OCI-LY1 (cell line): Measurements from ENCODE around the gene ARL8B.
A peak's percentile ranks its signal among the peaks of the same experiment; 100 is the strongest.

Experiments used
- H2AFZ ChIP-seq: fragments of 200-600 bp; sonication (generic), shearing (Covaris generic); 2 replicates; pipeline ENCODE4 v1.6.0; 2014; ENCODE audit warnings: antibody characterized with exemption, mild to moderate bottlenecking, low read length
- H3F3A ChIP-seq: fragments of 200-600 bp; sonication (generic), shearing (Covaris generic); 2 replicates; pipeline ENCODE4 v1.6.0; 2014; ENCODE audit warnings: mild to moderate bottlenecking, antibody characterized with exemption, low read length, moderate library complexity; ENCODE audit not compliant: insufficient read depth
- H3K27ac ChIP-seq: fragments of 200-600 bp; sonication (generic); 2 replicates; pipeline ENCODE4 v1.5.1; 2014; ENCODE audit warnings: low read length, mixed run types, mild to moderate bottlenecking, low read depth; ENCODE audit not compliant: poor library complexity, severe bottlenecking
- H3K27me3 ChIP-seq: fragments of 200-600 bp; sonication (generic); 2 replicates; pipeline ENCODE4 v1.6.0; 2014; ENCODE audit warnings: antibody characterized with exemption, mild to moderate bottlenecking, low read length, moderate library complexity; ENCODE audit not compliant: insufficient read depth
- H3K36me3 ChIP-seq: fragments of 200-600 bp; sonication (generic); 2 replicates; pipeline ENCODE4 v1.6.1; 2014; ENCODE audit warnings: mild to moderate bottlenecking, antibody characterized with exemption, low read length, moderate library complexity, mixed read lengths; ENCODE audit not compliant: insufficient read depth
- H3K4me1 ChIP-seq: fragments of 200-600 bp; sonication (generic); 2 replicates; pipeline ENCODE4 v1.5.1; 2014; ENCODE audit warnings: mild to moderate bottlenecking, low read length, moderate library complexity; ENCODE audit not compliant: insufficient read depth, severe bottlenecking
- H3K4me2 ChIP-seq: fragments of 200-600 bp; sonication (generic), shearing (Covaris generic); 2 replicates; pipeline ENCODE4 v1.6.1; 2014; ENCODE audit warnings: low read length
- H3K4me3 ChIP-seq: fragments of 200-600 bp; sonication (generic); 2 replicates; pipeline ENCODE4 v1.5.1; 2014; ENCODE audit warnings: low read length, low read depth, mild to moderate bottlenecking, mixed read lengths; ENCODE audit not compliant: poor library complexity, severe bottlenecking
- H3K79me2 ChIP-seq: fragments of 200-600 bp; shearing (Covaris generic); 2 replicates; pipeline ENCODE4 v1.6.1; 2016; ENCODE audit warnings: mixed run types, low read length, mixed read lengths; ENCODE audit not compliant: insufficient read depth
- H3K9ac ChIP-seq: fragments of 200-600 bp; sonication (generic), shearing (Covaris generic); 2 replicates; pipeline ENCODE4 v1.6.1; 2014; ENCODE audit warnings: mild to moderate bottlenecking, low read length, mixed read lengths
- H3K9me2 ChIP-seq: fragments of 200-600 bp; sonication (generic), shearing (Covaris generic); 2 replicates; pipeline ENCODE4 v1.6.1; 2014; ENCODE audit warnings: low read depth, mild to moderate bottlenecking, low read length, mixed read lengths
- H3K9me3 ChIP-seq: fragments of 200-600 bp; shearing (Covaris generic); 2 replicates; pipeline ENCODE4 v1.6.1; 2014; ENCODE audit warnings: low read length, mixed read lengths
- H4K20me1 ChIP-seq: fragments of 200-600 bp; sonication (generic), shearing (Covaris generic); 2 replicates; pipeline ENCODE4 v1.6.0; 2016; ENCODE audit warnings: mild to moderate bottlenecking, low read length; ENCODE audit not compliant: insufficient read depth
- EZH2 ChIP-seq: fragments of 200-600 bp; sonication (generic), shearing (Covaris generic); IDR thresholded peaks from 2 replicates; pipeline ENCODE4 v1.8.0; 2017; ENCODE audit warnings: borderline replicate concordance, mixed run types, mild to moderate bottlenecking, antibody characterized with exemption, low read length, moderate library complexity, mixed read lengths
- TF ChIP-seq, protein P1 (sequence below): fragments of 200-600 bp; sonication (generic), shearing (Covaris generic); IDR thresholded peaks from 2 replicates; pipeline ENCODE4 v1.5.1; 2017; ENCODE audit warnings: mild to moderate bottlenecking, antibody characterized with exemption, low read length, moderate library complexity, mixed read lengths

The ARL8B gene

DNA sequence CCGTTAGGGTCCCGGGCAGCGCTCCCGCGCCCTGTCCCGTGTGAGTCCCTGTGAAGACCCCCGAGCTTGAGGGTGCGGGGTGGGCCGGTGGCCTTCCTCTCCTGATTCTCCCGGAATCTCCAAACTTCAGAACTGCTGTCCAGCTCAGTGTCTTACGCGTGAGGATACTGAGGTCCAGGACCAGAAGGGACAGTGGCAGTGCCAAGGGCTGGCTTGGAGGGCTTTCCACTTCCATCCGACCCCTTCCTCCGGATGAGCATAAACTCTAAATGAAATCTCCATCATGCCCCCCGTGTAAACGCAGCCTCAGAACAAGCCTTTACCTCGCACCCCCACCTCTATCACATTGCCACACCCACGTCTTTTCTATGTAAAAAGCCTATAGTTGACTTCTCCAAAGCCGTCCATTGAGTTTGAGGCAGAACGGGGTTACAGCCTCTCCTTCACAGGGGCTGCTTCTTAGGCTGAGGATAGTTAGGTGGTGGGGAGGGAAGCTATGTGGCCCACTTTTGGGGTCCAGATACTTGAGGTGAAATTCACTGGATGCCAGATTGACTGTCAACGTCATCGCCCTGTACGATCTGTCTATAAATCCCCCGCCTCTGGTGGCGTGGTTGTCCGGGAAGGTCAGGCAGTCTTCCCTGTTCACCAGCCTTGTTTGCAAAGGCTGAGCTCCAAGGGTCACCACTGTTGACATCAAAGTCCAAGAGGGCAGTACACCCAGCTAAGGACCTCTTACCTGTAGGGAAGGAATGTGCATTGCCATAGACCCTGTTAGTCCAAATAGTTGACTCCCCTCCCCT is 66.5 kb downstream of the ARL8B start:
- H3K27me3 ChIP-seq = no peaks in the 10 kb centered on the region
- no peaks in the 10 kb centered on the region for H4K20me1 ChIP-seq
- H3K27ac ChIP-seq = peak overlapping the region; percentile 94
- H3K9ac ChIP-seq = peak overlapping the region; percentile 98
- peak overlapping the region; percentile 76 for H3K4me2 ChIP-seq
- peaks cover 8% of the 10 kb centered on the region; the same call in 1 of the 2 replicates for H3F3A ChIP-seq
- TF ChIP-seq, protein P1, sequence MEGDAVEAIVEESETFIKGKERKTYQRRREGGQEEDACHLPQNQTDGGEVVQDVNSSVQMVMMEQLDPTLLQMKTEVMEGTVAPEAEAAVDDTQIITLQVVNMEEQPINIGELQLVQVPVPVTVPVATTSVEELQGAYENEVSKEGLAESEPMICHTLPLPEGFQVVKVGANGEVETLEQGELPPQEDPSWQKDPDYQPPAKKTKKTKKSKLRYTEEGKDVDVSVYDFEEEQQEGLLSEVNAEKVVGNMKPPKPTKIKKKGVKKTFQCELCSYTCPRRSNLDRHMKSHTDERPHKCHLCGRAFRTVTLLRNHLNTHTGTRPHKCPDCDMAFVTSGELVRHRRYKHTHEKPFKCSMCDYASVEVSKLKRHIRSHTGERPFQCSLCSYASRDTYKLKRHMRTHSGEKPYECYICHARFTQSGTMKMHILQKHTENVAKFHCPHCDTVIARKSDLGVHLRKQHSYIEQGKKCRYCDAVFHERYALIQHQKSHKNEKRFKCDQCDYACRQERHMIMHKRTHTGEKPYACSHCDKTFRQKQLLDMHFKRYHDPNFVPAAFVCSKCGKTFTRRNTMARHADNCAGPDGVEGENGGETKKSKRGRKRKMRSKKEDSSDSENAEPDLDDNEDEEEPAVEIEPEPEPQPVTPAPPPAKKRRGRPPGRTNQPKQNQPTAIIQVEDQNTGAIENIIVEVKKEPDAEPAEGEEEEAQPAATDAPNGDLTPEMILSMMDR = no peak
- no peak for TF ChIP-seq EZH2
- peaks cover 8% of the 10 kb centered on the region; the same call in 1 of the 2 replicates for H3K36me3 ChIP-seq
- H2AFZ ChIP-seq = no peak overlapping the region
- peaks cover 68% of the 10 kb centered on the region for H3K4me1 ChIP-seq
- peaks cover 58% of the 10 kb centered on the region for H3K79me2 ChIP-seq
- H3K4me3 ChIP-seq = peak overlapping the region; percentile 99
- H3K9me2 ChIP-seq = no peaks in the 10 kb centered on the region
- no peaks in the 10 kb centered on the region for H3K9me3 ChIP-seq

DNA sequence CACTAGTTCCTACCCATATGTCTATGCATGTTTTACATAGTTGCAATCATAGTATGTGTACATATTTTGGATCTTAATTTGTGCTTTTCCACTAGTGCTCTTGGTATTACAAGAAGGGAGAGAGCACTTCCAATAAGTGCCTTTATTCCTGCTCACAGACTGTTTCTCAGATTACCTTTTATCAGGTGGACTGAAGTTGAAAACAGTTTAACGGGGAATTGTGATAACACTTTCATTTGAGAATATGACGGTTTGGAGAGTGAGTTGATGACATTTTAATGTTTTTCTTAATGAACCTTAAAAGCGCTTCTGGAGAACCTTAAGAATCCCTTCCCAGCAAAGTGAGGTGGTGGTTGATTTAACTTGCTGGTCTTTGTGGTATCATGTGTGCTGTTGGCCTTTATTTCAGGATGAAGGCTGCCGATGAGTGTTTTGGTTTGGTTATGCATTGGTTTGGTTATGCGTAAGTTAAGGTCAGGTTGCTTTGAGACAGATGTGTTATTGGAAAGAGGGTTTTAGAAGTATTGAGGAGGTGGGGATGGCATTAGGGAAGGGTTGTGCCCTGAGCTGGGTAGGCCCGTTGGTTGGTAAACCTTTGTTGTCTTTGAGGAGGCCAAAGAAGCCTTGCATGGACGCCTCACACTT is 68.2 kb downstream of the ARL8B start:
- no peaks in the 10 kb centered on the region for H4K20me1 ChIP-seq
- H3K27me3 ChIP-seq = no peaks in the 10 kb centered on the region
- H3K9me2 ChIP-seq = no peaks in the 10 kb centered on the region
- peaks cover 68% of the 10 kb centered on the region for H3K4me1 ChIP-seq
- no peak for TF ChIP-seq EZH2
- TF ChIP-seq, protein P1 = no peak
- peak overlapping the region; percentile 76 for H3K4me2 ChIP-seq
- peaks cover 72% of the 10 kb centered on the region for H3K79me2 ChIP-seq
- peak overlapping the region; percentile 98 for H3K9ac ChIP-seq
- H3K4me3 ChIP-seq = peak overlapping the region; percentile 99
- H3K27ac ChIP-seq = peak overlapping the region; percentile 94
- no peaks in the 10 kb centered on the region for H3K9me3 ChIP-seq
- H2AFZ ChIP-seq = no peak overlapping the region
- H3F3A ChIP-seq = peaks cover 11% of the 10 kb centered on the region
- H3K36me3 ChIP-seq = peaks cover 19% of the 10 kb centered on the region; the same call in 1 of the 2 replicates

DNA sequence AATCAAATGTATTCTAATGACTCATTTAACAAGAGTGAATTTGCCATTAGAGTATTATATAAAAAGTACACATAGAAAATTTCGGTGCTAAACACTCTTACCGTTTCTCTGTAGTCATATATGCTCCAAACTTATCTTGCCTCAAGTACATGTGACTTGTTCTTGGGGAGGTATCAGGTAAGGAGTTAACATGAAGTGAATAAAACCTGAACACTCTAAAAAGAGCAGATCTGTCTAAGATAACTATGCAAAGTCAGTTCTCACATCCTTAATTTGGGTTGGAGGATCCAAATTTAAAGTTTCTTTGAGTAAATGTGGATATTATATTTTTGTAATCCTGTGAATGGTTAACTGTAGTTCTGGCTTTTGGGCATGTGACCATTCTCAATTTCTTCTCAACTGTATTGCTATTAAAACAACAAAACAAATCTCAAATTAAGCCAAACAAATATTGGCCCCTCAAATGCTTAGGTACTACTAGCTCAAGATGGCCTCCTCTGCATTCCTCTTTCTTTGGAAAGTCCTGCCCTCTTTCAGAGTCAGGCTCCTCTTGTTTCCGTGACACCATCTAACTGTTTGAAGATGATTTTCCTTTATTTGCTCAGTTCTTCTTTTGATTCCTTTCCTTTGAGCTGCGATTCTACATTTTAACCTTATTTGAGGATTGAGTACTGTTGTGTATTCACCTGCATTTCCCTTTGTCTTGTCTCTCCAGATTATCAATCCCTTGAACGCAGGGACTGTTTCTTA is 69.6 kb downstream of the ARL8B start:
- no peaks in the 10 kb centered on the region for H3K9me3 ChIP-seq
- peaks cover 76% of the 10 kb centered on the region for H3K79me2 ChIP-seq
- H2AFZ ChIP-seq = no peak overlapping the region
- no peaks in the 10 kb centered on the region for H4K20me1 ChIP-seq
- peak overlapping the region; percentile 94 for H3K27ac ChIP-seq
- peaks cover 28% of the 10 kb centered on the region; the same call in 1 of the 2 replicates for H3K36me3 ChIP-seq
- peak overlapping the region; percentile 76 for H3K4me2 ChIP-seq
- TF ChIP-seq EZH2 = no peak
- TF ChIP-seq, protein P1 = no peak
- no peaks in the 10 kb centered on the region for H3K27me3 ChIP-seq
- no peaks in the 10 kb centered on the region for H3K9me2 ChIP-seq
- H3K4me3 ChIP-seq = peak overlapping the region; percentile 99
- peak overlapping the region; percentile 53 for H3K9ac ChIP-seq
- H3K4me1 ChIP-seq = peaks cover 68% of the 10 kb centered on the region
- peaks cover 11% of the 10 kb centered on the region for H3F3A ChIP-seq
